Retina (tissue), 1 donor: ENCODE measurements around the gene MOB3C.
"Not testable (repeated sequence)": the region's sequence is repeated elsewhere in the genome, so short reads cannot be mapped to it uniquely, and the experiment has no call there.

ENCODE experiments used
- DNase-seq: peaks from one replicate; pipeline ENCODE4 v3.0.0-alpha.2; 2016

The MOB3C gene

DNA sequence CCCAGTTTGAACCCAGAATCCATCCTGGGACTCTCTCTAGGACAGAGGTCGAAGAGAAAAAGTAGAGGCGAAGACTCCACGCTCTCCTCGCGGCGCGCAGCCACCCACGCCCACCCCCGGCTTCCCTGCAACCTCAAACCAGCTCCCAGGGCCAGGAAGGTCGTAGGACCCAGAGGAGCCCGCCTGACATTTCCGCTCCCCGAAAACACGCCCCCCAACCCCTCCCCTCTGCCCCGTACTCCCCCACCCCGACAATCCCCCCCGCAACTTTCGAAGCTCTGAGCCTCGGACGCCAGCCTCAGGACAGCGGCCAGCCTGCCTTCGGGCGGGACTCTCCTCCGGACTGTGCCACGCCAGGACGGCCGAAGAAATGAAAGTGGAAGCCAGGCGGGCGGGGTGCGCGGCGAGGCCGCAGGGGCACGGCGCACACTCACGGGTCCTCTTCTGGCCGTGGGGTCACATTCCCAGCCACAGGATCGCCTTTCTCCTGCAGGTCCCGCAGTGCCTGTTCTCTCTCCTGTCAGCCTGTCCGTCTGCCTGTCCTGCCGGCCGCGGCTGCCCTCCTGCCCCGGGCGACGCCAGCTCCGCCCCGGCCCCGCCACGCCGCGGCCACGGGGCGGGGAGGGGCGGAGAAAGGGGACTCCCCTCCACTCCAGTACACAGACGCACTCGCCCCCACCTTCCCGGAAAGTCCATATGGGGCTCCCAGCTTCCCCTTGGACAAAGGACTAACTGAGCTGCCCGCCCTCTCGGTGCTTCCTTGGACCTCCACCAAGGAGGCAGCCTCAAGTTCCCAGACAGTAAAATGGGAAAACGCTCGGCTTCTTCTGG, at the start of gene MOB3C:
Gene MOB3C (minus strand): TSS at position 535 of the 831 bp plus-strand sequence. CDS start 3,490 bp downstream, outside the sequence.
- peak; percentile 67 for DNase-seq

- DNase-seq = no peak
Observed at GRCh38 chr1:46665983-46666382, 49.4 kb upstream of the MOB3C start.

DNA sequence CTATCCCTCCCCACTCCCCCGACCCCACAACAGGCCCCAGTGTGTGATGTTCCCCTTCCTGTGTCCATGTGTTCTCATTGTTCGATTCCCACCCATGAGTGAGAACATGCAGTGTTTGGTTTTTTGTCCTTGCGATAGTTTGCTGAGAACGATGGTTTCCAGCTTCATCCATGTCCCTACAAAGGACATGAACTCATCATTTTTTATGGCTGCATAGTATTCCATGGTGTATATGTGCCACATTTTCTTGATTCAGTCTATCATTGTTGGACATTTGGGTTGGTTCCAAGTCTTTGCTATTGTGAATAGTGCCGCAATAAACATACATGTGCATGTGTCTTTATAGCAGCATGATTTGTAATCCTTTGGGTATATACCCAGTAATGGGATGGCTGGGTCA, 46.3 kb upstream of the MOB3C start:
- not testable (repeated sequence) for DNase-seq

GRCh38 chr1:46660116-46660515, 43.5 kb upstream of the MOB3C start:
- DNase-seq = not testable (repeated sequence)

- DNase-seq = no peak
Observed at GRCh38 chr1:46659307-46659870, 42.8 kb upstream of the MOB3C start.

DNA sequence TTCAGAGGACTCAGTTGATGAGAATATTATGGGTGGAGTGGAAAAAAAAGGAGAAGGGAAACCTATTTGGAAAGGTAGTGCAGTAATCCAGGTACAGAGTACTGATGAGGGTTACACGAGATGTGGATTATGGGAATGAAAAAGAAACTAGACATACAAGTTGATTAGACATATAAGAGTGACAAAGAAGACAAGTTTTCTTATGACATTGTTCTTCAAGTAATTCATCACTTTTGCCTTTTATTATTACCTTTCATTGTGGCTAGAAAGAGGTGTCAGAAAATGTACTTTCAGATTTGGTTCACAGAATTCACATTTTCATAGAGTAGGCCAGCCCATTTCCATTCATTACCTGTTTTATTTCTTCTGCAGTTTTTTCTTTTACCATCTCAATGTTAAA, 41.2 kb upstream of the MOB3C start:
- DNase-seq = no peak

DNA sequence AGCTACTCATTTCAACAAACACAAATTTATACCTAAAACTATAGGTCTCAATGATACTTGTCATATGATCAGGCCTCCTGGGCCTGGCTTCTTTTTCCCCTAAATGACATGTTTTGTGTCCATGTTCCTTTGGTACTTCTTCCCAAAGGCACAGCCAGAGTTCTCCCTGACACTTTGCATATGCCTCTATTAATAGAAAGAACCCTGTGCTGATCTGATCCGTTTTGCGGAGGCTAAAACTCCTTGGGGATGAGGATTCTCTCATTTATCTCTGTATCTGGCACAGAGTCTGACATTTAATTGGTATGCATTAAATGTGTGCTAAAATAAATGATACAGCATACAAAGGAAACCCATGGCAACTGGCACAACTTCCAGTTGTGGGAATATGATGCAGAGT, 40.0 kb upstream of the MOB3C start:
- no peak for DNase-seq

DNA sequence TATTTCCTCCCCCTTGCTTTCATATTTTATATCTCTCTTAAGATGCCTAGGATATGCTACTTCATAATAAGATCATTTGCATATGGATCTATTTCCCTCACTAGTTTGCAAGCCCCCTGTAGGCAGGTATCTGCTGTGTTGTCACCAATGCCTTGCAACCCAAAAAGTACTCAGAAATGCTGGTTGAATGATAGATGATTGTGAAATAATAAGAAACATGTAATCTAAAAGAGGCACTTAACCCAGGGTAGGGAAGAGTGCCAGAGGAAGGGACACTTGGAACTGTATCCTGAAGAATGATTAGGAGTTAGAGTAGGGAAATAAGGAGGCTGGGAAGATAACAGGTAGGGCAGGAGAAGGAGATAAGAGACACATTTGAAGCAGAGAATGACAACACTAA, 39.2 kb upstream of the MOB3C start:
- DNase-seq = no peak

DNA sequence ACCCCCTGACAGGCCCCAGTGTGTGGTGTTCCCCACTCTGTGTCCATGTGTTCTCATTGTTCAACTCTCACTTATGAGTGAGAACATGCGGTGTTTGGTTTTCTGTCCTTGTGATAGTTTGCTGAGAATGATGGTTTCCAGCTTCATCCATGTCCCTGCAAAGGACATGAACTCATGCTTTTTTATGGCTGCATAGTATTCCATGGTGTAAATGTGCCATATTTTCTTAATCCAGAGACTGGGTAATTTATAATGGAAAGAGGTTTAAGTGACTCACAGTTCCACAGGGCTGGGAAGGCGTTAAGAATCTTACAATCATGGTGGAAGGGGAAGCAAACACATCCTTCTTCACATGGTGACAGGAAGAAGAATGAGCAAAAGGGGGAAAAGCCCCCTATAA, 38.1 kb upstream of the MOB3C start:
- not testable (repeated sequence) for DNase-seq

DNA sequence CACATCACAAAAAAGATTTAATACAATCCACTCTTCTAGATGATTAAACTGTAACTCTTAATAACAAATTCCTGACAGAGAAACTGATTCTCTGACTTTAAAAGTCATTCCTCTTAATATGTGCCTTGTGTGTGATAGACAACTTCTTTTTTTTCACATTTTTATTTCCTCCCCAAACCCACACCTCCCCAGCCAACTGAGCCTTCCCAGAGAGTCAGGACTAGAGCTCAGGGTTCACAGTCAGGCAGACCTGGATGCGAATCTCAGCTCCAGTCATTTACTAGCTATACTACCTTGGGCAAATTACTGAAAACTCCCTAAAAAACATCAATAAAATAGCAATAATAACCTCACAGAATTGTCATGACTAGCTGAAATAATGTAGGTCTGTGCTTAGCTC, 37.4 kb upstream of the MOB3C start:
- DNase-seq = no peak

DNA sequence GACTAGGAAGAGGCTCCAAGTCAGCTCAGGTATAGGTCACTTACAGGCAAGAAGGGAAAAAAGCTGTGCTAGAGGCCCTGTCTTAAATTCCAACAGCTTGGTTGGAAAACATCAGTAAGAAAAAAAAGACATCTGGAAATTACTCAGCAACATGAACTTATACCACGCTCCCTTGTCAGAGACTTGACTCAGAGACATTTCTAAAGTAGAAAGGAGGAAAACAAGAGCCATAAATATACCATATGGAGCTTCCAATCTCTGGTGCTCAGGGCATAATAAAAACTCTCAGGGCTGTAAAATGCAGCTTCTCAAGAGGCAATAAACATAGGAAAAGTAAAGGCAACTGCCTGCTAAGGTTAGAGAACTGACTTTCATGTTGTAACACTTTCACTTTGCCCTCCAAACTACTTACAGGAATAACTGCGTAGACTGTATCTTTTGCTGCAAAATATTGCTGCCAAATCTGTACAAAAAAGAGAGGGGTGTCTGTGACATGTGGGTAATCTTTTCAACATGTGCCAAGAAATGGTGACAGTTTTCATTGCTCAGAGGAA, 36.9 kb upstream of the MOB3C start:
- no peak for DNase-seq

GRCh38 chr1:46652321-46653100, 35.9 kb upstream of the MOB3C start:
- DNase-seq = no peak

DNA sequence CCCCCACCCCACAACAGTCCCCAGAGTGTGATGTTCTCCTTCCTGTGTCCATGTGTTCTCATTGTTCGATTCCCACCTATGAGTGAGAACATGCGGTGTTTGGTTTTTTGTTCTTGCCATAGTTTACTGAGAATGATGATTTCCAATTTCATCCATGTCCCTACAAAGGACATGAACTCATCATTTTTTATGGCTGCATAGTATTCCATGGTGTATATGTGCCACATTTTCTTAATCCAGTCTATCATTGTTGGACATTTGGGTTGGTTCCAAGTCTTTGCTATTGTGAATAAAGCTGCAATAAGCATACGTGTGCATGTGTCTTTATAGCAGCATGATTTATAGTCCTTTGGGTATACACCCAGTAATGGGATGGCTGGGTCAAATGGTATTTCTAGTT, 34.5 kb upstream of the MOB3C start:
- not testable (repeated sequence) for DNase-seq

- no peak for DNase-seq
Observed at GRCh38 chr1:46650491-46650890, 33.9 kb upstream of the MOB3C start.

DNA sequence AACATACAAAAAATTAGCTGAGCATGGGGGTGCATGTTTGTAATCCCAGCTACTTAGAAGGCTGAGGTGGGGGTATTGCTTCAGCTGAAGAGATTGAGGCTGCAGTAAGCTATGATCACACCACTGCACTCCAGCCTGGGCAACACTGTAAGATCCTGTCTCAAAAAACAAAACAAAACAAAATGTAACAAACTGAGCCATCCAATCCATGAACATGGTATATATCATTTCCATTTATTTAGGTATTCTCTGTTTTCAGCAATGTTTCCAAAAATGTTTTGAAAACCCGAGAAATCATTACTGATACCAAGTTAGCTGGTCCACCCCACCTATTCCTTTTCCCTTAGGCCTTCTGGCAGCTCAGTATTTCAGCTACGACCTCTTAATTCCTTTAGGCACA, 33.2 kb upstream of the MOB3C start:
- no peak for DNase-seq

DNA sequence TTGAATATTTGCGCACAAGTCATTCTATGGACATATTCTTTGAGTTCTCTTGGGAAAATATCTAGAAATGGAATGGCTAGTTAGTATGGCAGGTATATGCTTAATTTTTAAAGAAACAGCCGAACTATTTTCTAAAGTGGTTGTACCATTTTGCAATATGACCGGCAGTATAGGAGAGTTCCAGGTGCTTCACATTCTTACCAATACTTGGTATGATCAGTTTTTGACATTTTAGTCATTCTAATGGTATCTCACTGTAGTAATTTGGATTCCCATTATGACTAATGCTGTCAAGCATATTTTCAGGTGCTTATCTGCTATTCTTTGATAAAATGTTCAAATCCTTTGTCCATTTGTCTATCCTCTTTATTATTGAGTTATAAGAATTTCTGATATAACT, 31.0 kb upstream of the MOB3C start:
- no peak for DNase-seq

DNA sequence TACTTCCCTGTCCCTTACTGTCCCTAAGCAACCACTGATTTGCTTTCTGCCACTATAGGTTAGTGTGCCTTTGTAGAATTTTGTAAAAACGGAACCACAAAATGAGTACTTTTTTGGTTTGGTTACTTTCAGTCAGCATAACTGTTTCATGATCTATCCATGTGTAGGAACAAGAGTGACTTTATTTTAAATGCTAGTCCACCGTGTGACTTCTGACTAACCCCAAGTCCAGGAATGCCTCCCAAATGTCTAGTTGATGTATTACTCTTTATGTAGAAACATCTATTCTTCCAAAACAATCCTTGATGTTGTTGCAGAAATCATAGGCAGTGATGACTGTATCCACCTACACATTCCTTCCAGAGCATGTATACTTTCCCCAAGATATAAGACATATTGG, 30.2 kb upstream of the MOB3C start:
- DNase-seq = no peak

GRCh38 chr1:46646331-46646730, 29.7 kb upstream of the MOB3C start:
- DNase-seq = no peak

GRCh38 chr1:46645815-46646214, 29.2 kb upstream of the MOB3C start:
- DNase-seq = no peak

DNA sequence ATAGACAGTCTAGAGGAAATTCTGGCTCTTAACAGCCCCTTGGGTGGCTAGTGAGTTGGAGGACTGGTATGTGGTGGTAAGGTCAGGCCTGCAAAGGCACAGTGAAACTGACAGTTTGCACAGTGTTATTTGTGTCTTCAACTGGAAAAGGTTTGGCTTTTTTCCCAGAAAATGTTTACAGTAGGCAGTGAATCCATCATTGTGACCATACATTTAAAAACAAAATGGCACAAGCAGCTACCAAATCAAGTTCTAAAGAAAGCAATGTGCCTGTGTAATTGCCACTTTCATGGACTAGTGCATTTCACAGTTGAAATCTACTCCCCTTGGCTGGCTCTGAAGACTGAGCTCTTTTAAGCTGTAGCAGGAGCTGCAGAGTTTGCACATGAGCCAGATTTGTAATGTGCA, 26.8 kb upstream of the MOB3C start:
- no peak for DNase-seq

DNA sequence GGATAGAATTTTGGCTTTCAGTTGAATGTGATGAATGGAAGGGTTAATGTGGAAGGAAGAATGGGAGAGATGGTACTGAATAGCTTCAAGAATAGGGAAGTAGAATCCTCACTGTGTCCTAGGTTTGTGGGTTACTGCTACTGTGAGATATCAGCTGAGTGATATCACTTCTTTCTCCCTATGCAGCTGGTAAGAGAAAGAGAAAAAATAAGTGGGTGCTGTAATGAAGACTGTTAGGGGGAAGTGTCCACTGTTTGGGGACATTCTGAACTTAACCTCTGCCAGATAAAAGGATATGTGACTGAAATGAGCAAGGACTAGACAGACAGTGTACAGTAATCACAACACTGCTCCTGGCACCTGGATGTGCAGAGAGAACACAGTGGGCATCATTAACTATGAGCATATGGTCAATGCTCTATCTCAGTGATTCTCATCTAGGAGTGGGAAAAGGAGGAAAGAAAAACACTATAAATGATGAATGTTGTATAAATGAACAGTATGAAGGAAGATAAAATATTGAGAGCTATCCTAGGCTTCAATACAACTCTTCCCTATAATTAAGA, 25.6 kb upstream of the MOB3C start:
- no peak for DNase-seq

DNA sequence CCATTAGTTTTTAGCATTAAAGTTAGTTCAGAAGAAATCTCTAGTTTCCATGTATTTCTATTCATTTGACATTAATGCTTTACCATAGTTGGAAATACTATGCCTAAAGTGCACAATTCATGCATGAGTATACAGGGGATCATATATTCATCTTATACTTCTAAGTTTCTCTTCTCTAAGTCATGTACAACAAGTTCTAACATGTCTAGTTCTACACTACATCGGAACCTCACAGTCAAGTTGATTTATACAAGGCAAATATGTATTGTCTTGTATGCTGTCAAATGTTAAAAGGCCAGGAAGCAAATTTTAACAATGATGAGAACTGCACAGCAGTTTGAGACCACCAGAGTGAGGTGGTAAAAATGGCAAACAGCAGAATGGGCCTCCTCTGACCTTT, 22.9 kb upstream of the MOB3C start:
- no peak for DNase-seq

GRCh38 chr1:46638921-46639320, 22.3 kb upstream of the MOB3C start:
- DNase-seq = no peak
